Cardiac muscle cell (in vitro differentiated cells and primary cell): ENCODE data around the gene ANKRD52. TPM values are rescaled to one million over a fixed set of nuclear protein-coding genes. Genes with fewer than 3 reads are reported as not detected.

Experiments
- DNase-seq, 2 donors: peaks; one replicate each; pipeline versions ENCODE4 v3.0.0 to v3.0.0-alpha.2; 2010 to 2017; ENCODE audit warnings: low read depth in 1 of 2, low spot score in 1 of 2
- H3K27ac ChIP-seq: fragments of 200-600 bp; sonication (generic); 2 replicates; pipeline ENCODE4 v1.5.1; 2016
- H3K27me3 ChIP-seq: fragments of 200-600 bp; sonication (generic); 2 replicates; pipeline ENCODE4 v1.6.0; 2016; ENCODE audit warnings: control low read depth
- H3K36me3 ChIP-seq: fragments of 200-600 bp; sonication (generic); 2 replicates; pipeline ENCODE4 v1.5.1; 2016; ENCODE audit warnings: control low read depth
- H3K4me1 ChIP-seq: fragments of 200-600 bp; sonication (generic); 2 replicates; pipeline ENCODE4 v1.8.1; 2017; ENCODE audit warnings: low read depth, mild to moderate bottlenecking, mixed run types
- H3K4me3 ChIP-seq: fragments of 200-600 bp; sonication (generic); 2 replicates; pipeline ENCODE4 v1.5.1; 2016; ENCODE audit warnings: mild to moderate bottlenecking
- H3K9me3 ChIP-seq: fragments of 200-600 bp; sonication (generic); 2 replicates; pipeline ENCODE4 v1.5.1; 2017; ENCODE audit warnings: low read depth, mild to moderate bottlenecking, control low read depth
- polyA plus RNA-seq: library from polyadenylated mRNA; unstranded; fragments of >200 nt; fragmentation: Nextera tagmentation; extraction: Ambion mirVana; gene quantifications from 2 replicates; pipeline ENCODE4 v1.2.1, GENCODE V29; 2016
- total RNA-seq: library from RNA; depleted of rRNA; stranded (reverse); fragments of >200 nt; gene quantifications from 2 replicates; pipeline ENCODE4 v1.2.3, GENCODE V29; 2016
- TF ChIP-seq, protein P1 (sequence below): IDR thresholded peaks from 2 replicates; pipeline ENCODE4 v1.5.1; 2012; ENCODE audit warnings: low read depth, mild to moderate bottlenecking, low read length

ANKRD52 gene
- total and polyA plus RNA-seq, 2 experiments from 2014 or later: 18.0 to 34.9 TPM

DNA sequence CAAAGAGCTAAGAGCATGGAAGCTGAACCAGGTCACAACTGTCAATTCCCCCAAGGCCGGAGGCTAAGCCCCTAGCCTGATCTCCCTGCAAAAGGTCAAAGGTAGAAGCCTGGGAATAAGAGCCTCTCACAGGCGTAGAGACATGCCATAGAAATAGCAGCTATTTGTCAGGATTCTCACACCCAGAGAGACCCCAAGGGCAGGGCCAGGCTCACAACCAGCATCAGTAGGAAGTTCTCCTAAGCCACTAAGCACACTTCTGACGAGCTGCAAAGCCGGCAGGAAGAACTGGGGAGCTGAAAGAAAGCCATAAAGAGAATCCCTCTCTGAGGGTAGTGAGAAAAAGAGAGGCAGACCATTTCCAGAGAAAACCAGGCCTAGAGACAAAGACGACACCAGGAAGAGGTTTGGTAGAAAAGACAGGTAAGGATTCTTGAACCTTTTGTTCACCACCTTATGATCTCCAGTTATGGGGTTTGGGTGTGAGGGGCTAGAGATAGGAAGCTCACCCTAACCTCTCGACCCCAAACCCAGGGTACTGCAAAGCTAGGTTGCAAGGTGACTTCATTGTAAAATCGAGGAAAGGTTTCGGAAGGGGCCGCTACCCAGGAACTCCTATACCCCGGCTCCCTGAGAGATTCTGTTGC, 69.9 kb downstream of the ANKRD52 start:
- no peaks in the 10 kb centered on the region for H3K9me3 ChIP-seq
- peak overlapping the region; percentile 100 for H3K4me3 ChIP-seq
- peaks cover 24% of the 10 kb centered on the region for H3K36me3 ChIP-seq
- no peaks in the 10 kb centered on the region for H3K27me3 ChIP-seq
- peaks cover 15% of the 10 kb centered on the region for H3K4me1 ChIP-seq
- H3K27ac ChIP-seq: peak overlapping the region; percentile 81
- TF ChIP-seq, protein P1, sequence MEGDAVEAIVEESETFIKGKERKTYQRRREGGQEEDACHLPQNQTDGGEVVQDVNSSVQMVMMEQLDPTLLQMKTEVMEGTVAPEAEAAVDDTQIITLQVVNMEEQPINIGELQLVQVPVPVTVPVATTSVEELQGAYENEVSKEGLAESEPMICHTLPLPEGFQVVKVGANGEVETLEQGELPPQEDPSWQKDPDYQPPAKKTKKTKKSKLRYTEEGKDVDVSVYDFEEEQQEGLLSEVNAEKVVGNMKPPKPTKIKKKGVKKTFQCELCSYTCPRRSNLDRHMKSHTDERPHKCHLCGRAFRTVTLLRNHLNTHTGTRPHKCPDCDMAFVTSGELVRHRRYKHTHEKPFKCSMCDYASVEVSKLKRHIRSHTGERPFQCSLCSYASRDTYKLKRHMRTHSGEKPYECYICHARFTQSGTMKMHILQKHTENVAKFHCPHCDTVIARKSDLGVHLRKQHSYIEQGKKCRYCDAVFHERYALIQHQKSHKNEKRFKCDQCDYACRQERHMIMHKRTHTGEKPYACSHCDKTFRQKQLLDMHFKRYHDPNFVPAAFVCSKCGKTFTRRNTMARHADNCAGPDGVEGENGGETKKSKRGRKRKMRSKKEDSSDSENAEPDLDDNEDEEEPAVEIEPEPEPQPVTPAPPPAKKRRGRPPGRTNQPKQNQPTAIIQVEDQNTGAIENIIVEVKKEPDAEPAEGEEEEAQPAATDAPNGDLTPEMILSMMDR: no peak
- no peak for DNase-seq

Other genes starting within 250 kb of the ANKRD52 start
- gene IKZF4, start 237.3 kb downstream of the ANKRD52 start, total RNA-seq: 9.7 and 11.5 TPM in 2 replicates
- 12.5 and 18.1 TPM in 2 replicates for gene IKZF4, start 237.3 kb downstream of the ANKRD52 start, polyA plus RNA-seq
- gene RPS26, start 216.5 kb downstream of the ANKRD52 start, total RNA-seq: 535 and 1,293 TPM in 2 replicates
- 204 and 252 TPM in 2 replicates for gene RPS26, start 216.5 kb downstream of the ANKRD52 start, polyA plus RNA-seq
- 22.0 and 26.6 TPM in 2 replicates for gene ERBB3, start 178.2 kb downstream of the ANKRD52 start, total RNA-seq
- gene ERBB3, start 178.2 kb downstream of the ANKRD52 start, polyA plus RNA-seq: 10.5 and 21.0 TPM in 2 replicates
- 166 and 235 TPM in 2 replicates for gene PA2G4, start 153.8 kb downstream of the ANKRD52 start, total RNA-seq
- 132 and 189 TPM in 2 replicates for gene PA2G4, start 153.8 kb downstream of the ANKRD52 start, polyA plus RNA-seq
- 1,416 and 2,307 TPM in 2 replicates for gene RPL41, start 141.8 kb downstream of the ANKRD52 start, total RNA-seq
- 2,144 and 2,427 TPM in 2 replicates for gene RPL41, start 141.8 kb downstream of the ANKRD52 start, polyA plus RNA-seq
- gene ZC3H10, start 140.1 kb downstream of the ANKRD52 start, total RNA-seq: 5.4 and 7.5 TPM in 2 replicates
- gene ZC3H10, start 140.1 kb downstream of the ANKRD52 start, polyA plus RNA-seq: 7.2 and 10.6 TPM in 2 replicates
- gene ESYT1, start 130.1 kb downstream of the ANKRD52 start, total RNA-seq: 103 and 107 TPM in 2 replicates
- gene ESYT1, start 130.1 kb downstream of the ANKRD52 start, polyA plus RNA-seq: 52.0 and 70.6 TPM in 2 replicates
- 218 and 293 TPM in 2 replicates for gene MYL6B, start 105.8 kb downstream of the ANKRD52 start, total RNA-seq
- gene MYL6B, start 105.8 kb downstream of the ANKRD52 start, polyA plus RNA-seq: 142 and 203 TPM in 2 replicates
- gene MYL6, start 100.0 kb downstream of the ANKRD52 start, total RNA-seq: 2,618 and 4,325 TPM in 2 replicates
- gene MYL6, start 100.0 kb downstream of the ANKRD52 start, polyA plus RNA-seq: 3,866 and 6,680 TPM in 2 replicates
- gene SMARCC2, start 68.9 kb downstream of the ANKRD52 start, total RNA-seq: 69.7 and 94.2 TPM in 2 replicates
- gene SMARCC2, start 68.9 kb downstream of the ANKRD52 start, polyA plus RNA-seq: 79.6 and 104 TPM in 2 replicates
- gene RNF41, start 36.5 kb downstream of the ANKRD52 start, total RNA-seq: 37.2 and 55.7 TPM in 2 replicates
- gene RNF41, start 36.5 kb downstream of the ANKRD52 start, polyA plus RNA-seq: 17.3 and 21.1 TPM in 2 replicates
- 14.8 and 32.0 TPM in 2 replicates for gene NABP2, start 34.0 kb downstream of the ANKRD52 start, total RNA-seq
- gene NABP2, start 34.0 kb downstream of the ANKRD52 start, polyA plus RNA-seq: 6.8 and 10.7 TPM in 2 replicates
- 0.67 TPM in 1 of 2 replicates, not detected in the other for gene SLC39A5, start 28.3 kb downstream of the ANKRD52 start, total RNA-seq
- 1.0 TPM in 1 of 2 replicates, not detected in the other for gene SLC39A5, start 28.3 kb downstream of the ANKRD52 start, polyA plus RNA-seq
- 40.3 and 53.6 TPM in 2 replicates for gene COQ10A, start 8.6 kb upstream of the ANKRD52 start, total RNA-seq
- gene COQ10A, start 8.6 kb upstream of the ANKRD52 start, polyA plus RNA-seq: 65.6 and 67.2 TPM in 2 replicates
- gene CS, start 41.9 kb upstream of the ANKRD52 start, total RNA-seq: 280 and 360 TPM in 2 replicates
- 243 and 289 TPM in 2 replicates for gene CS, start 41.9 kb upstream of the ANKRD52 start, polyA plus RNA-seq
- gene CNPY2, start 57.6 kb upstream of the ANKRD52 start, total RNA-seq: 85.3 and 107 TPM in 2 replicates
- 245 and 302 TPM in 2 replicates for gene CNPY2, start 57.6 kb upstream of the ANKRD52 start, polyA plus RNA-seq
- gene PAN2, start 75.6 kb upstream of the ANKRD52 start, total RNA-seq: 52.6 and 63.1 TPM in 2 replicates
- 72.7 and 76.0 TPM in 2 replicates for gene PAN2, start 75.6 kb upstream of the ANKRD52 start, polyA plus RNA-seq
- gene IL23A, start 80.5 kb upstream of the ANKRD52 start, total RNA-seq: 0.63 TPM in 1 of 2 replicates, not detected in the other
- gene IL23A, start 80.5 kb upstream of the ANKRD52 start, polyA plus RNA-seq: 0.52 TPM in 1 of 2 replicates, not detected in the other
- 59.4 and 78.7 TPM in 2 replicates for gene STAT2, start 101.7 kb upstream of the ANKRD52 start, total RNA-seq
- 56.2 and 78.5 TPM in 2 replicates for gene STAT2, start 101.7 kb upstream of the ANKRD52 start, polyA plus RNA-seq
- not detected in 2 replicates for gene APOF, start 104.5 kb upstream of the ANKRD52 start, total RNA-seq
- not detected in 2 replicates for gene APOF, start 104.5 kb upstream of the ANKRD52 start, polyA plus RNA-seq
- gene TIMELESS, start 191.0 kb upstream of the ANKRD52 start, total RNA-seq: 12.8 and 19.6 TPM in 2 replicates
- gene TIMELESS, start 191.0 kb upstream of the ANKRD52 start, polyA plus RNA-seq: 22.7 and 28.5 TPM in 2 replicates
- not detected in 2 replicates for gene MIP, start 196.3 kb upstream of the ANKRD52 start, total RNA-seq
- 0.29 and 1.4 TPM in 2 replicates for gene MIP, start 196.3 kb upstream of the ANKRD52 start, polyA plus RNA-seq
- 3.6 and 4.9 TPM in 2 replicates for gene SPRYD4, start 210.2 kb upstream of the ANKRD52 start, total RNA-seq
- 4.4 and 5.3 TPM in 2 replicates for gene SPRYD4, start 210.2 kb upstream of the ANKRD52 start, polyA plus RNA-seq
- 1.3 and 1.4 TPM in 2 replicates for gene GLS2, start 229.8 kb upstream of the ANKRD52 start, total RNA-seq
- gene GLS2, start 229.8 kb upstream of the ANKRD52 start, polyA plus RNA-seq: 1.2 and 1.3 TPM in 2 replicates